ENCODE data around the gene ZNF556.
"Not testable (repeated sequence)": the region's sequence is repeated elsewhere in the genome, so short reads cannot be mapped to it uniquely, and the experiment has no call there.

ZNF556 gene

GRCh38 chr19:2888731-2889224 lies 21.6 kb downstream of the ZNF556 start:
- H3K9me2 ChIP-seq (replicated peaks; ENCODE audit: control insufficient read depth, low read length): no peaks in the 10 kb centered on the region
- no peaks in the 10 kb centered on the region for H3K9me3 ChIP-seq (ENCODE audit: control insufficient read depth, insufficient read depth, low read length)
- peaks cover 9% of the 10 kb centered on the region; the same call in 1 of the 2 replicates for H3F3A ChIP-seq (ENCODE audit: control insufficient read depth, insufficient read depth)
- peak overlapping the region; percentile 67 for H3K27ac ChIP-seq (ENCODE audit: low read depth, low read length)
- no peaks in the 10 kb centered on the region for H3K79me2 ChIP-seq (ENCODE audit: control insufficient read depth, low read length)
- TF ChIP-seq CTCF (IDR thresholded peaks at IDR 0.05; ENCODE audit: low read depth, low read length, poor library complexity, severe bottlenecking) (no peak), EZH2phosphoT487 (IDR thresholded peaks at IDR 0.05; ENCODE audit: borderline replicate concordance, low read length) (no peak)
- no peaks in the 10 kb centered on the region for H3K36me3 ChIP-seq (ENCODE audit: control insufficient read depth, low read length)
- peak overlapping the region; percentile 25 for H3K4me3 ChIP-seq (ENCODE audit: low read length)
- peak overlapping the region; percentile 47 for H3K4me2 ChIP-seq (ENCODE audit: low read length)
- no peaks in the 10 kb centered on the region for H3K27me3 ChIP-seq (ENCODE audit: control insufficient read depth, low read length)
- peaks cover 18% of the 10 kb centered on the region for H3K4me1 ChIP-seq (ENCODE audit: control insufficient read depth, low read length)
- no peaks in the 10 kb centered on the region for H4K20me1 ChIP-seq (ENCODE audit: control insufficient read depth, insufficient read depth, low read depth, low read length)

GRCh38 chr19:2890531-2890930 lies 23.4 kb downstream of the ZNF556 start:
- not testable (repeated sequence) for H3F3A ChIP-seq (ENCODE audit: control insufficient read depth, insufficient read depth); H3K4me2 ChIP-seq (ENCODE audit: low read length); H3K27me3 ChIP-seq (ENCODE audit: control insufficient read depth, low read length); H3K79me2 ChIP-seq (ENCODE audit: control insufficient read depth, low read length); H3K27ac ChIP-seq (ENCODE audit: low read depth, low read length); H3K4me3 ChIP-seq (ENCODE audit: low read length); H3K36me3 ChIP-seq (ENCODE audit: control insufficient read depth, low read length); H3K9me3 ChIP-seq (ENCODE audit: control insufficient read depth, insufficient read depth, low read length); H3K9me2 ChIP-seq (replicated peaks; ENCODE audit: control insufficient read depth, low read length); H4K20me1 ChIP-seq (ENCODE audit: control insufficient read depth, insufficient read depth, low read depth, low read length)
- peaks cover 18% of the 10 kb centered on the region for H3K4me1 ChIP-seq (ENCODE audit: control insufficient read depth, low read length)

GRCh38 chr19:2896694-2897093 lies 29.6 kb downstream of the ZNF556 start:
- Histone ChIP-seq H3K4me3 (ENCODE audit: low read length) (no peak overlapping the region), H3K27ac (ENCODE audit: low read depth, low read length) (no peak overlapping the region), H3F3A (ENCODE audit: control insufficient read depth, insufficient read depth) (peaks cover 2% of the 10 kb centered on the region; the same call in 1 of the 2 replicates), H3K79me2 (ENCODE audit: control insufficient read depth, low read length) (peaks cover 9% of the 10 kb centered on the region), H3K4me1 (ENCODE audit: control insufficient read depth, low read length) (peaks cover 2% of the 10 kb centered on the region), H3K9me3 (ENCODE audit: control insufficient read depth, insufficient read depth, low read length) (0 out of 2 replicates have a peak, but pooled peaks cover 3% of the 10 kb centered on the region), H3K9me2 (replicated peaks; ENCODE audit: control insufficient read depth, low read length) (no peaks in the 10 kb centered on the region), H4K20me1 (ENCODE audit: control insufficient read depth, insufficient read depth, low read depth, low read length) (no peaks in the 10 kb centered on the region), H3K36me3 (ENCODE audit: control insufficient read depth, low read length) (no peaks in the 10 kb centered on the region), H3K27me3 (ENCODE audit: control insufficient read depth, low read length) (no peaks in the 10 kb centered on the region), H3K4me2 (ENCODE audit: low read length) (no peak overlapping the region)
- TF ChIP-seq EZH2phosphoT487 (IDR thresholded peaks at IDR 0.05; ENCODE audit: borderline replicate concordance, low read length): no peak
- no peak for TF ChIP-seq CTCF (IDR thresholded peaks at IDR 0.05; ENCODE audit: low read depth, low read length, poor library complexity, severe bottlenecking)

GRCh38 chr19:2900296-2901252 lies 33.4 kb downstream of the ZNF556 start, which contains the start of gene ZNF57:
Gene ZNF57 (plus strand): TSS chr19:2900928. CDS start chr19:2901046, 118 bp downstream.
- H3K36me3 ChIP-seq (ENCODE audit: control insufficient read depth, low read length): no peaks in the 10 kb centered on the region
- H3K4me2 ChIP-seq (ENCODE audit: low read length): peak within 1 kb of the TSS; percentile 96
- H3K4me3 ChIP-seq (ENCODE audit: low read length): peak within 1 kb of the TSS; percentile 91
- peaks cover 9% of the 10 kb centered on the region for H3K4me1 ChIP-seq (ENCODE audit: control insufficient read depth, low read length)
- H3K9me2 ChIP-seq (replicated peaks; ENCODE audit: control insufficient read depth, low read length): no peaks in the 10 kb centered on the region
- no peak for TF ChIP-seq EZH2phosphoT487 (IDR thresholded peaks at IDR 0.05; ENCODE audit: borderline replicate concordance, low read length)
- TF ChIP-seq CTCF (IDR thresholded peaks at IDR 0.05; ENCODE audit: low read depth, low read length, poor library complexity, severe bottlenecking): no peak
- H4K20me1 ChIP-seq (ENCODE audit: control insufficient read depth, insufficient read depth, low read depth, low read length): no peaks in the 10 kb centered on the region
- peaks cover 43% of the 10 kb centered on the region for H3K79me2 ChIP-seq (ENCODE audit: control insufficient read depth, low read length)
- 0 out of 2 replicates have a peak, but pooled peaks cover 3% of the 10 kb centered on the region for H3K9me3 ChIP-seq (ENCODE audit: control insufficient read depth, insufficient read depth, low read length)
- no peak within 1 kb of the TSS for H3K27ac ChIP-seq (ENCODE audit: low read depth, low read length)
- H3K27me3 ChIP-seq (ENCODE audit: control insufficient read depth, low read length): no peaks in the 10 kb centered on the region
- H3F3A ChIP-seq (ENCODE audit: control insufficient read depth, insufficient read depth): peaks cover 2% of the 10 kb centered on the region; the same call in 1 of the 2 replicates
